ENCODE results near the gene ARHGAP11A. TPM values are rescaled to one million over a fixed set of nuclear protein-coding genes. Genes with fewer than 3 reads are reported as not detected.

The ARHGAP11A gene
- total RNA-seq, 2 experiments from 2014 or later, result 108 to 110 TPM

DNA sequence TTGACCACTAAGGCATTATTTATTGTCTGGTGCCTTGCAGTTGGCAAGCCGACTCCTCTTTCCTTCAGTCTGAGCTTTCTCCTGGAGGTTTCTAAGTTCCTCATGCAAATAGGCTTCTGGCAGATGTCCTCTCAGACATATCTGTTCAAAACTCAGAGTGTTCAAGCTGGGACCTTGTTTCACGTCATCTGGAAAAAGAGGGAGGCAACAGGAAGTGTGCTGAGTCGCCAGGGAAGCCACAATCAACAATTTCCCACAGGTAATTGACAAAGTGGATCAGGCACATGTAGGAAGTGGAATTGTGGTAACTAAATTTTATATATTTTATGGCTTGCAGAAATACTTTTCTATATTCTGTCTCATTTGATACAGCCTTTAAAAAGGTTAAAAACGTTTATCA is 40.8 kb downstream of the ARHGAP11A start:
- ChIA-PET CTCF (no interaction called here), POLR2A (no interaction called here)

DNA sequence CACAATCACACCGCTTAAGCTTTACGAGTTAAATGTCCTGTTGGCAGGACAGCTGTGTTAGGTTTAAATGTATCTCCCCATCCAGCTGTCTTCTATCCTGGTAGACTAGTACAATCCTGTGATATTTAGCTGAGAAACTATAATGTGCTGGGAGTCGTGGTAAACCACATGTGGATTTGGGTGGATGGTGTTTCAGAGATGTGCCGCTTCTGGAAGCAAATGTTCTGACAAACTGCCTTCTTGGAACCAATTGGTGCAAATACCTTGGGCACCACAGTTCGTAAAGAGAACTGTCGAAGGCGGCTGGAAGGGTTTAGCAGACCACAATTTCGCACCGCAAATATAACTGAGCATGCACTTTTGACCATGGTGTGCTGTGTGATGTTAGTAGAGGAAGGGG is 41.2 kb downstream of the ARHGAP11A start:
- POLR2A ChIA-PET, result no interaction called here

DNA sequence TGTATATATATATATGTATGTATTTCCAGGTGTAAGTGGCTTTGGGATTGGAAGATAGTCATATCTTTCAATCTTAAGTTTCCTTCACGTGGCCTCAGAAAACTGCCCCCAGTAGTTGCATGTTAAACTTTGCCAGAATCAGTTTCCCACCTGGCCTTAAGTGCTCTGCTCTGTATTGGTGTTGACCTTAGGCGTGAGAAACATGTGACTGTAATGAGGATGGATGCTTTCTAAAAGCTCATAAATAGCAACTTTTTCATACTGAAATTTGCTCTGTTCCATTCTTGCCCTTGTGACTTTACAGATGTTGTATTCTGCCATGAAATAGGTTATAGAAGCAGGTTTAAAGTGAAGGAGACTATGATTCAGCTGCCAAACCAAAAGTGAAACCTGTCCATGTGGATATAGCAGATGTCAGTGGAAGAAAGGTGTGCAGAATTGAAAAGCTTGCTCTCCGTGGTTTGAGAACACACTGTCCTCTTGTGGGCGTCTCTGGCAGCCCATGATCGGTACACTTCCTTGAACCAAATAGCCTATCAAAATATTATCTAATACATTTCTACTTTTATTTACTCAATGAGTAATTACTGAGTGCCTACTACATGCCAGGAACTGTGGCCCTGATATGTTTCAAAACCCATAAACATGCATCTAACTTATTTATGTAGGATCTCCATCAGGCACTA is 42.0 kb downstream of the ARHGAP11A start:
- CTCF ChIA-PET, result no interaction called here
- POLR2A ChIA-PET, result no interaction called here

More for the DNA sequence above, 41.2 kb downstream of the ARHGAP11A start:
- CTCF ChIA-PET, result no interaction called here

DNA sequence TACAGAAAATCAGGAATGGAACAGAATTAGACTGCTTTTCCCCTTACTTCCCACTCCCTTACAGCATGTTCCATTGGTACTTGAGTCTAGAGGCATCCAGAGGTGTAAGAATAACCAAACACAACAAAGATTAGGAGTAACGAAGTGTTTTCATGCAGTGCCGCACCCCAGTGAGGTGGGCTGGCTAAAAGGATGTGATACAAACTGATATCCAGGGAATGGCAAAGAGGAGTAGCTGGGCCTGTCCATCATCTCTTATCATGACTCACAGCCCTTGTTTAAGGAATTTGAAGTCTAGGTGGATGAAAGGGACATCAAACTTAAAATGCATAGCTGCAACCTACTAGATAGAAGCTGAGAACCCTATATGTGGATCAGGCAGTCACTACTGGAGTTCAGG is 42.6 kb downstream of the ARHGAP11A start:
- CTCF ChIA-PET, result no interaction called here
- POLR2A ChIA-PET, result no interaction called here

DNA sequence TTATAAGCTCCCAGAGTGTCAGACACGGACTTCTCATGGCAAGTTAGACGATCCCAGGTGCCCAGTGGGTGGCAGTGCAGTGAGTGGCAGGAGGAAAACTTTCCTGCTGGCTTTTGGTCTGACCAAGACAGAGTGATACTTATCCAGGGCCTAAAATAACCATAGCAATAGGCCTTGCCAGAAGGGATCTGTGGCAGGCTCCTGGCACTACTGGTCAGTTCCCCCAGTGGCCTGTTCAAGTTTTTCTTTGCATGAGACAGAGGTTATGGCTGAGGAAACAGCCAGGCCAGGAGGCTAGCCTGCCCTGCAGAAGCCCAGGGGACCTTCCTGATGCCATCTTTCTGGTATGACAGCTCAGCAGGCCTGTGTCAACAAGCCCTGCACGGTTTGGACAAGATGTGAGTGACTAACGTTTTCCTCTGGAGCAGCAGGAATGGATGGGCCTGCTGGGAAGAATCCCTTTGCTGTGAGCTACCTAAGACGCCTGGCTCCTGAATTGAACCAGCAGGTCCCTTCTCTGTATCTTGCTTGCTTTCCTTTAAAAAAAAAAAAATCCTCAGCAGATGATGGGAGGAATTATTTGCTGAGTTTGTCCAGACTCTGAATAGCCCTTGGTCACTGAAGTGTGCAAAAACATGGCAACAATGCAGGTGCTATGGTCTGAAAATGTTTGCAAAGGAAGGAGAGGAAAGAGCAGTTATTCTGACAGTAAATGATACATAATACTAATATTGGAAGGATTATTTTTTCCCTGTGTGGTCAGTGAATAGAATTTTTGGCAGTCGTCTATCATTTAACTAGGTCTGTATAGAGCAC is 44.2 kb downstream of the ARHGAP11A start:
- POLR2A ChIA-PET, result no interaction called here
- CTCF ChIA-PET, result interaction anchor here (1.0 to 1.4 kb wide), 2 partner anchors 10 to 20 kb away, joined by 3 to 5 read pairs; no protein-coding TSS in a partner anchor

DNA sequence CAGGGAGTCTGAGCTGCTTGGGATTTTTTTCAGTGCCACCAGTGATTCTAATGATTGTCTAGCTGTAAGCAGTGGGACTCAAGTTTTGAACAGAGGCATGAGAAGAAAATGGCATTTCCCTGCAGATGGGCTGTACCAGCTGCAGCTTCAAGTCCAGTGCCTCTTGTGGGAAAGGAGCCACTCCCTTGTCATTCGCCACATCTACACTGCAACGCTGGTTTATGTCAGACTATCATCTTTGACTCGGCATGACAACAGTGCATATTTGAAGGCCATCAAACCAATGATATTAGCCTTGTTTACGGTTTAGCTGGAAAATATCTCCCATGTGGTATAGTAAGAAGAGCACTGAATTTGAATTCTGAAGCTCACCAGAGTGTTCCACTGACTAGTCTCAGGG is 48.4 kb downstream of the ARHGAP11A start:
- CTCF ChIA-PET, result interaction anchor here (1.3 to 1.5 kb wide), 2 partner anchors 10 to 1037 kb away, joined by 3 to 6 read pairs; no protein-coding TSS in a partner anchor

DNA sequence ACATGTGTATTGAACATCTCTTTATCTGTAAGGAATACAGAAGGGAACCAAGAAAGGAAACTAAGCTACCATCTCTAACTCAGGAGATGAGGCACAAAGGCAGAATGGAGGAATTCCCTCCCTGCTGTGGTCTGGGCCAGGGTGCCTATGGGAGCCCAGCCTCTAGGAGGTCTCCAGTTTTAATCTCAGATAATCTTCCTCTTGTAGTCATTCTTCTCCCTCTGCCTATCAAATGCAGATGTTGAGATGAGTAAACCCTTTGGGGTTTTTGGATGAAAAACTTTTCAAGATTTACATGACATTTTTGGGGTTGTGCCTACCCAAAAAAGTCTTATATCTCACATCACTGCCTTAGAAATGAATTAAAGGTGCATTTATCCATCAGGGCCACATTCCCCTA is 49.5 kb downstream of the ARHGAP11A start:
- POLR2A ChIA-PET, result no interaction called here

More for the DNA sequence above, 48.4 kb downstream of the ARHGAP11A start:
- POLR2A ChIA-PET, result no interaction called here

DNA sequence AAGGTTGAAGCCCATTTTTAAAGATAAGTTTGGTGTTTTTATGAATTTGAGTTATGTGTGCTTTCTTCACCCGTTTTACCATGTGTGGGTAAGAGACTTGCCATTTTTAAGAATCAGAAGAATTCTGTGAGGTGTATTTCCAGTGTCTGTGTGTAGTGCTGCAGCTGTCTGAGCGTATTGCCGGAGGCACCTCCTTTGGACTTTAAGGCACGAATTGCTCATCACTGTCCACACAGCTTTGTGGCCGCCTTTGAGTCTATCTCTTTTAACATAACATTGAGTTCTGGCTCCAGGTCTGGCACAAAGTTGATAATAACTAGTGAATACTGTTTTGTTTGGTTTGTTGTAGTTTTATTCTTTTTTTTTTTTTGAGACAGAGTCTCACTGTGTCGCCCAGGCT is 52.0 kb downstream of the ARHGAP11A start:
- ChIA-PET CTCF (no interaction called here), POLR2A (no interaction called here)

More for the DNA sequence above, 49.5 kb downstream of the ARHGAP11A start:
- CTCF ChIA-PET, result no interaction called here

DNA sequence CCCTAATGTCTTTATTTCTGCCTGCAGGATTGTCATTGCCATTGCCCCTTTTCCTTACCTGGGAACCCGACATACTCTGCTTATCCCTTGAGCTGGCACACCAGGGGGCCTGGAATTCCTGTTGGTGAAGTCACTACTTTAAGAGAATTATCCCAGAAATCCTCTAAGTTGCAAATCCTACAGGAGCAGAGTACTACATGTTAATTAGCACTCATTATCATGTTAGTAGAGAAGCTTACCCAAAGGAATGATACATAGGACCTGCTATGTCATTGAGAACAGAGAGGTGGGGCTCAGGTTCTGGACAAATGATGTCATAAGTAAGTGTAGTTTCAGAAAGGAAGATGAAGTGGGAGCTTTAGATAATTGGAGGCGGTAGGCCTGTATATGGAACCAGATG is 53.6 kb downstream of the ARHGAP11A start:
- POLR2A ChIA-PET, result no interaction called here
- CTCF ChIA-PET, result no interaction called here

DNA sequence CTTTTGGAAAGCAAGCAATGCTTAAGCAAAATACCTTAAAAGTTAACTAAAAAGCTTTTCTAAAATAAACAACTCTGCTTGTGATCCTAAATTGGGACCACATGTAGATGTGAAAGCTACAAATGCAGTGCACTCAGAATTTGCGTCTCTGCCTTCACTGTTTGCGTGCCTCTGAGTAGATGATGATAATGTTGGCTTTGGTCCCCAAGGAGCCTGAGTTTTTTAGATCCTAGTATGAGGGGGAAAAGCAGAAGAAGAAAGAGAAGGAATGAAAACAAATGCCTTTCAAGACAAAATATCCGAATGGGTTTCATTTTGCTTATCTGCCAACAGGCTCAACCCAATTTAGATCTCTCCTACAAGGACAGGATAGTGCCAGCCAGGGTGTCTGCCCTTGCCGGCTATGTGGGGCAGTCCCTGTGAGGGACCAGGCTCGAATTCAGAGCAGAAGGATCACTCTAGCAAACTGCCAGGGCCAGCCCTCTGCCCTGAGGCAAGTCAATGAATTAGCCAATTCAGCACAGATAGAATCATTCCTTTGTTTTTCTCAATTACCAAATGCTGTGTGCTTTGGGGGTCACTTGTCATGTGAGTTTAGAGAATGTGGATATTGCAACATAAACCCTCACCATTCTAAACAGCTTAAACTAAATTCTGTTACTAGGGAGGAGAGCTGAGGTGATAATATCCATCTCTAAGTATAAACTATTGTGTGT is 54.8 kb downstream of the ARHGAP11A start:
- ChIA-PET CTCF (no interaction called here), POLR2A (no interaction called here)

DNA sequence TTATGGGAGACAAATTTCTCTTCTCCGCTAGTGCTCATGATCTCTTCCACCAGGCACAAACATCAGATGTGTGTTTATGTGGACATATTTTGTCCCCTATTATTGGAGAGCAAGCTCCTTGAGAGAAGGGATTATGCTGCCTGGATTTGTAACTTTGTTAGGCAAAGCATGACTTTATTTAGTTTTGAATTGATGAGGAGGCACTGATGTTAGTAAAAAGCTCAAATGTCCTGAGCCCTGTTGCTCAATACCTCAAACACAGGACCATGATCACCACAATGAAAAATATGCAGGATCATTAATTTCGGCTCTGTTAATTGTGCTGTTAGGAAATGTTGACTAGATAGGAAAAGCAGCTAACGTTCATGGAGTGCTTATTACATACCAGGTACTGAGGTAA is 55.3 kb downstream of the ARHGAP11A start:
- POLR2A ChIA-PET, result no interaction called here
- CTCF ChIA-PET, result no interaction called here

DNA sequence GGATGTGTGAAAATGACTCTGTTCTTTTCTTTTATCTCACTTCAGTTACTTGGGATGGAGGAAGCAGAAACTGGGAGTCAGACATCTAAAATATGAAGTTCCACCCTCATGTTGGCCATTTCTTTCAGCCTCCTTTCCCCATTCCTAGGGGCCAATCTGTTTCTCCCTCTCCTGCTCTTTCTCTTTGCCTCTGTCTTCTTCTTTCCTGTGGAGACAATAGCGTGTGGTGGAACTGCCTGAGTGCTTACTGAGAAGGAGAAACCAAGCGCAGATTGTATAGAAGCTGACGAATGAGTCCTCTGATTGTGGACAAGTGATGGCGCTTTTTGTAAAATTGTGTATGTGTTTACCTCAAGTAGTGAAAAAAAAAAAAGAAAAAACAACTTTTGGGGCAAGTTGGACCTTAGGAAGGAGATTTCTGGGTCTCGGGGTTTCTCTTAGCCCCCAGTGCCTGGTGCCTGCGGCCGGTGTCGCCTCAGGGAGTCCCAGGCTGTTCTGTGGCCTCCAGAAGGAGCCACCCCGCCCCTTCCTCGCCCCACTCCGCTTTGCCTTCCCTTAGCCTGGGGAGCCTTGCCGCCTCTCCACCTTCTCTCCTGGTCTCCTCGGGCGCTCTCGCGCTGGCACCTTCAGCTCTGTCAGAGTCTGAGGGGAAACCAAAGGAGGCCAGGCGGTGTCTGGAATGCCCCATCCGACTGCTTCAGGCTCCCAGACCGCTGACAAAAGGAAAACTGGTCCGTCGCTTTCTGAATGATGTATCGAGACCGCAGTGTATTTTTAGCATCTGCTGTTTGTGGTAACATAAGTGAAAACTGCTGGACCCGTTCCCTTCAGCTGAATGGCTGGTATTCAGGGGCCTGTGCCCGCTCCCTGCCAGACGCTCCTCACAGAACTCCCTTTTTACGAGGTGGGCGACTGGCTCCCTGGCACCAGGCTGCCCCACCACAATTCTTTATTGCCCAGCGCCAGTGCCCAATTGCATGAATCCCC is 56.3 kb downstream of the ARHGAP11A start:
- ChIA-PET CTCF (no interaction called here), POLR2A (no interaction called here)

DNA sequence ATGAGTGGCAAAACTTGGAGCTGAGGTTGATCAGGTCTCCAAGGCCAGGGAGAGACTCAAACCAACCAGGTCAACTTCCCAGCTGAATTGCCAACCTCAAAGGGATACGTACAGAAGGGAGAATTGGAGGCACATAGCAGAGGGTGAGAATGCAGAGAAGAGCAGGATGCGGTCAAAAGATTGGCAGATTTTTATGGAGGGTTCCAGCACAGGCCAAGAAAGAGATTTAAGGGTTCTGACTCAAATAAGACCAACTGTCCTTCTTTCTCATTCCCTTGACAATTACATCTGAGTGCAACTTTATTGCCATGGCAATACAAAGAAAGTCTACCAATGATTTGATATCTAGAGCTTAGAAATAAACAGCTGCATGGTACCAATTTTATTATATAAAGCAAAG is 59.4 kb downstream of the ARHGAP11A start:
- ChIA-PET POLR2A (no interaction called here), CTCF (no interaction called here)

DNA sequence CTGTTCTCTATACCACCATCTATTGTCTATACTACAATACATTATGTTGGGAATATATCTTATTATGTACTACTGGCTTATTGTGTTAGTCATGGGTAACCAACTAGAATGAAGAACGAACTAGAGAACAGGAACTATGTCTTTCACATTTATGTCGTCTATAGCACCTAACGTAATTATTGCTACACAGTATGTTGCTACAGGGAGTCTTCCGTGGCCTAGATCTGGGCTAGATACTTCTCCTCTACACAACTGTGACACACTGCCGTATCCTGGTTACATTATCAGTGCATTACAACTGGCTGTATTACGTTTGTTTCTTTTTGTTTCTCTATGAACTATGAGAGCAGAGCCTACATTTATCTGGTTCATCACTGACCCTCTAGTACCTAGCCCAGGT is 60.2 kb downstream of the ARHGAP11A start:
- ChIA-PET CTCF (no interaction called here), POLR2A (no interaction called here)

DNA sequence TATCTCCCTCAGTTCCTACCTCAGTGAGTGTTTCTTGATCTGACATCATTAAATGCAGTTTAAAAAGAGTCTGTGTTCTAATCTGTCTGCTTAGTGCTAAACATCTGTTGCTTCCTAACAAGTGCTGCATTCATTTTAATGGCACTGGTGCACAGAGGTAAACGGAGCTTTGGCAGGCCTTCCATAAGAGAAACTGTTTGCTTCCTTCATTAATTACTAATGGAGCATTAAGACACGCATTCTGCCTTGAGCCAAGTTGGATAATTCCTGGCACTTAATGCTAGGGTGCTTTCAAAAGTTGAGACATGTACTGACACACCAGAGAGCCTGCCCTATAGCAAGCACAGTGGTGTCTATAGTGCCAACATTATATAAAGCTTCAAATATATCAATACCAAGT is 60.9 kb downstream of the ARHGAP11A start:
- CTCF ChIA-PET, result no interaction called here
- POLR2A ChIA-PET, result no interaction called here

DNA sequence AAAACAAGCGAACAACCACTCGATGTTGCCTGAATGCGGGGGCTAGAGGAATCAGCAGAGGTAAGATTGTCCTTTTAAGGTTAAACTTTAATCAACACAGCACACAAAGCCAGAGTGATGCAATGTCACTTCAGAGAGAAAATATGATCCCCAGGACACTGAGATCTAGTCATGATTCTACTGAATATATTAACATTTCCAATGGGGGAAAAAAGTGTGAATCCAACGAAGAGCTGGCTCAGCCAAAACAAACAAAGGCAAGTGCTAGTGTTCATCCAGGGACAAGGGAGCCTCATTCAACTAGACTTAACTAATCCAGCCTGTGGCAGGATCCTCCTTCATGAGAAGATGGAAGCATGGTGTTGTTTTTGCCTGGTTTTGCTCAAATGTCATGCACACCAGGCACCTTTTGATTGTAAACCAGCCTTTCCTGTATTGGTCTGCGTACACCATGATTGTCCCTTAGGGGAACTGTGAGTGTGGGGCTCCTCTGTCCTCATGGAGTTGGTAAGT is 62.0 kb downstream of the ARHGAP11A start:
- ChIA-PET POLR2A (no interaction called here), CTCF (no interaction called here)

DNA sequence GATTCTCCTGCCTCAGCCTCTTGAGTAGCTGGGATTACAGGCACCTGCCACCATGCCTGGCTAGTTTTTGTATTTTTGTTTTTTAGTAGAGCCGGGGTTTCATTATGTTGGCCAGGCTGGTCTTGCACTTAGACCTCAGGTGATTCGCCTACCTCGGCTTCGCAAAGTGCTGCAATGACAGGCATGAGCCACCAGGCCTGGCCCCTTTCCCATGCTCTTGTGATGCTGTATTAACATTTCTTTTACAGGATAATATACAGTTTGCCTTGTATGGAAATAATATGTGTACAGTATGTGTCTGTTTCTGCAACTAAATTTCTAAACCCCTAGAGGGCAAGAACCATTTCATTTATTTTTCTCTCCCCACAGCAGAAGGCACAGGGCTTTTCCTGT is 64.0 kb downstream of the ARHGAP11A start:
- ChIA-PET POLR2A (no interaction called here), CTCF (no interaction called here)

DNA sequence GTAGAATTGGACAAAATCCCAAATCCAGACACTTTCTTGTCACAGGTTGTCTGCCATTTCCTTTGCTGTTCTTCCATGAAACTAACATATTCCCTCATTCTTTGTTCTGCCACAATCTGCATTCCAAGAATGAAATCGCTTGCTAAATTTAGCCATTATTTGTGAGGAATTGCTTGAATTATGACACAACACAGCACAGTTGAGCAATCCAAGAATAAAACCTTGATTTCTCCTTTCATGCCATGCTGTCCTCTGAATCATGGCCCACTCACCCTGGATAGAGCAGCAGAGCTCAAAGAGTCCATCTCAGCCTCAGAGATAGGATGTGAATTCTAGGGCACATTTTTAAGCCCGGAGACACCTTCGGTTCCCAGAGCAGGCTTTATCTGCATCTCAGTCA is 67.3 kb downstream of the ARHGAP11A start:
- POLR2A ChIA-PET, result no interaction called here
- CTCF ChIA-PET, result no interaction called here

DNA sequence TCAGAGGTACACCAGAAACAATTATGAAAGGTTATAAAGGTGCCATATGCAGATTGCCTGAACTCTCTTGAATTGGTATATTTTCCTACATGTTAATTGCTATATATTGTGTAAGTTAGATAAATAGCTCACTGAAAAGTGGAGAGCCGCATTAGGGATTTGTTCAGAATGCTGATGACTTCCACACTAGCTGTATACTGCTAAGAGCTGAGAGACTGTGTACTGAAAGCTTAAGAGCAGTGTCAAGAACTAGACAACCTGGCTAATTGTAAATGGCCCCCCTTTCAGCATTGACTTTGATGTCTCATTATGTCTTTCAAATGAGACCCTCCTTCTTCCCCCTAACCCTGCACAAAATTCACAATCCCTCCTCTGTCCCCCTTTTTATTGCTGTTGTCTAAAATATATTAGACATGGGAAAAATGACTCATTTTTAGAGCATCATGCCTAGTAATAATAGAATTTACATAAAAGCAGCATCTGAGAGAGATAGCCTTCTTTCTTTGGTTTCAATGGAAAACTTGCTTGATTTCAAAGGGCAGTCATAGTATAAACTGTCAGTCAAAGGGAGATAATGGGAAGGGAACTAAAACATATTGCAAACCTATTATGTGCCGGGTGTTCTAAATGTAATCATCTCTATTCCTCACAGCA is 67.8 kb downstream of the ARHGAP11A start:
- ChIA-PET CTCF (no interaction called here), POLR2A (no interaction called here)

Measured in activated CD8-positive, alpha-beta memory T cell treated with anti-CD3 and anti-CD28 coated beads for 36 hours (primary cell).